Measurements from ENCODE around the gene DHX8. TPM values are rescaled to one million over a fixed set of nuclear protein-coding genes. Genes with fewer than 3 reads are reported as not detected.
"Not testable (repeated sequence)": the region's sequence is repeated elsewhere in the genome, so short reads cannot be mapped to it uniquely, and the experiment has no call there.

The DHX8 gene
- total RNA-seq, 1 donor from 2014 or later: 54.1 TPM

DNA sequence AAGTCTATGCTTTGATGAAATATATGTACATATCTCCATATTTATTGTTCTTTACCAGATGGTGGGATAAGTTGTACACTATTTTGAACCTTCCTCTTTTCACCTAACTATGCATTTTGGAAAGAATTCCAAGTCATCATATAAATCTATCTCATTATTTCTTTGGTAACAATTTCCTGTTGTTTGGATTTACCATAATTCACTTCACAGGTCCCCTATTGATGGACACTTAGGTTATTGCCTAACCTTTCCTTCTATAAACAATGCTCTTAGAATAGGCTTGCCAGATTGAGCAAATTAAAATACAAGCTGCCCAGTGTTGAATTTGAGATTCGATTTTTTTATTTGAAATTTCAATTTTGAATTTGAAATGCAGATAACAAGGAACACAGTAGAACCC is 28.9 kb upstream of the DHX8 start:
- Mint-ChIP-seq H3K4me1 (ENCODE audit: unreplicated experiment) (peaks cover 7% of the 10 kb centered on the region), H3K27ac (ENCODE audit: unreplicated experiment) (no peak overlapping the region), H3K27me3 (ENCODE audit: unreplicated experiment) (peaks cover 4% of the 10 kb centered on the region), H3K4me3 (ENCODE audit: unreplicated experiment) (no peak overlapping the region), H3K36me3 (ENCODE audit: low read depth, unreplicated experiment) (no peaks in the 10 kb centered on the region), H3K9me3 (ENCODE audit: unreplicated experiment) (no peaks in the 10 kb centered on the region)
- TF ChIP-seq, protein P1, sequence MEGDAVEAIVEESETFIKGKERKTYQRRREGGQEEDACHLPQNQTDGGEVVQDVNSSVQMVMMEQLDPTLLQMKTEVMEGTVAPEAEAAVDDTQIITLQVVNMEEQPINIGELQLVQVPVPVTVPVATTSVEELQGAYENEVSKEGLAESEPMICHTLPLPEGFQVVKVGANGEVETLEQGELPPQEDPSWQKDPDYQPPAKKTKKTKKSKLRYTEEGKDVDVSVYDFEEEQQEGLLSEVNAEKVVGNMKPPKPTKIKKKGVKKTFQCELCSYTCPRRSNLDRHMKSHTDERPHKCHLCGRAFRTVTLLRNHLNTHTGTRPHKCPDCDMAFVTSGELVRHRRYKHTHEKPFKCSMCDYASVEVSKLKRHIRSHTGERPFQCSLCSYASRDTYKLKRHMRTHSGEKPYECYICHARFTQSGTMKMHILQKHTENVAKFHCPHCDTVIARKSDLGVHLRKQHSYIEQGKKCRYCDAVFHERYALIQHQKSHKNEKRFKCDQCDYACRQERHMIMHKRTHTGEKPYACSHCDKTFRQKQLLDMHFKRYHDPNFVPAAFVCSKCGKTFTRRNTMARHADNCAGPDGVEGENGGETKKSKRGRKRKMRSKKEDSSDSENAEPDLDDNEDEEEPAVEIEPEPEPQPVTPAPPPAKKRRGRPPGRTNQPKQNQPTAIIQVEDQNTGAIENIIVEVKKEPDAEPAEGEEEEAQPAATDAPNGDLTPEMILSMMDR (IDR thresholded peaks at IDR 0.05; ENCODE audit: unreplicated experiment): no peak
- DNase-seq (ENCODE audit: low spot score): no peak

DNA sequence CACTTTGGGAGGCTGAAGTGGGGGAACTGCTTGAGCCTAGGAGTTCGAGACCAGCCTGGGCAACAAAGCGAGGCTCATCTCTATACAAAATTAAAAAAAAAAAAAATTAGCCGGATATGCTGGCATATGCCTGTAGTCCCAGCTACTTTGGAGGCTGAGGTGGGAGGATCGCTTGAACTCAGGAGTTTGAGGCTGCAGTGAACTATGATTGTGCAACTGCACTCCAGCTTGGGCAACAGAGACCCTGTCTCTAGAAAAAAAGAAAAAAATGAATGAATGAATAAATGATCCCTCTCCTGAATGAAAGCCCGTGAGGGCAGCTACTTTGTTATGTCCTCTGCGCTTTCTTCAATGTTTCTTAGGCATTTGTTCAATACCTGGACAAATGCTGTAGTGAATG is 27.7 kb upstream of the DHX8 start:
- Mint-ChIP-seq H3K27me3 (ENCODE audit: unreplicated experiment) (peaks cover 4% of the 10 kb centered on the region), H3K4me3 (ENCODE audit: unreplicated experiment) (no peak overlapping the region), H3K4me1 (ENCODE audit: unreplicated experiment) (peaks cover 7% of the 10 kb centered on the region), H3K36me3 (ENCODE audit: low read depth, unreplicated experiment) (no peaks in the 10 kb centered on the region), H3K9me3 (ENCODE audit: unreplicated experiment) (no peaks in the 10 kb centered on the region), H3K27ac (ENCODE audit: unreplicated experiment) (no peak overlapping the region)
- TF ChIP-seq, protein P1 (IDR thresholded peaks at IDR 0.05; ENCODE audit: unreplicated experiment): no peak
- DNase-seq (ENCODE audit: low spot score): no peak

DNA sequence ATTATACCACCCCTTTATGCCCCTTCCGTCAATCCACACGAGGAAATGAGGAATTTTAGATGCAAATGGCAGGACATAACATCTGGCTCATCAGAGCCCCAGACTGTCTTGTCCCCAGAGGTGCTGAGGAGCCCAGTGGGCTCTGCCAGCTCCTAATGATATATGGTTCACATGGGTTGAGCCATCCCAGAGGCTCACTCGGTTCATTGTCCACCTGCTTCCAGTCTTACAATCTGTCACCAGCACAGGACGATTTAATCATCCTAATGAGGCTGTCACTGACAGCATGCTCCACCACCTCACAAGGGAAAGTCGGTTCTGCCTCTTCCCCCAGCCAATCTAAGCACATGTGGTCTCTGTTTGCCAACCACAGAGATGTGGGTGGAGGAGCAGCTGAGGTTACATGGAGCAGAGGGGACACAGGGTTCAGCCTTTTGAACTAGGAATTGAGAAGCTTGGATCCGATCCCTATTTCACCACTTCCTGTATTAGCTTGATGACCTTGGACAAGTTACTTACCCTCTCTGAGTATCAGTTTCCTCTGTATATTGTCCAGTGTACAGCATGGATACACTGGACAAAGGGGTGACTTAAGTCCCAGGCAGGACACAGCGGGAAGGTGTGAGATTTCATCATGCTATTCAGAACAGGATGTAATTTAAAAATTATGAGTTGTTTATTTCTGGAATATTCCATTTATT is 27.0 kb upstream of the DHX8 start:
- H3K27me3 Mint-ChIP-seq (ENCODE audit: unreplicated experiment): peaks cover 4% of the 10 kb centered on the region

DNA sequence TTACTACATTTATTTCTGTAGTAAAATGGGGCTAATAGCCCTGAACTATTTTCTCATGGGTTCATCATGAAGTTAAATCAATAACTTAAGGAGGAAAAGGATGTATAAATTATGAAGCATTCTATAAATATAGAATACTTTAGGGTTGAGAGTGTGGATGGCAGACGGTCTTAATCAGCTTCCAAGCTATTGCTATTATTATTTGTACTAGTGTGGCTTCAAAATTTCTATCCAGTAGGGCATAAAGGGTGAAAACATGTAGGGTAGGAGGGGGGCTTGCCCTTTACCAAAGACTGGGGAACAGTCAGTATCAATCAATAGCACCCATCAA is 26.4 kb upstream of the DHX8 start:
- DNase-seq (ENCODE audit: low spot score): no peak
- Mint-ChIP-seq H3K4me3 (ENCODE audit: unreplicated experiment) (no peak overlapping the region), H3K27me3 (ENCODE audit: unreplicated experiment) (peaks cover 4% of the 10 kb centered on the region), H3K27ac (ENCODE audit: unreplicated experiment) (no peak overlapping the region), H3K4me1 (ENCODE audit: unreplicated experiment) (peaks cover 7% of the 10 kb centered on the region), H3K36me3 (ENCODE audit: low read depth, unreplicated experiment) (no peaks in the 10 kb centered on the region), H3K9me3 (ENCODE audit: unreplicated experiment) (no peaks in the 10 kb centered on the region)
- TF ChIP-seq, protein P1 (IDR thresholded peaks at IDR 0.05; ENCODE audit: unreplicated experiment): no peak

More for the DNA sequence above, 27.0 kb upstream of the DHX8 start:
- DNase-seq (ENCODE audit: low spot score): no peak
- H3K27ac Mint-ChIP-seq (ENCODE audit: unreplicated experiment): no peak overlapping the region
- H3K9me3 Mint-ChIP-seq (ENCODE audit: unreplicated experiment): no peaks in the 10 kb centered on the region
- H3K36me3 Mint-ChIP-seq (ENCODE audit: low read depth, unreplicated experiment): no peaks in the 10 kb centered on the region
- TF ChIP-seq, protein P1 (IDR thresholded peaks at IDR 0.05; ENCODE audit: unreplicated experiment): no peak
- H3K4me1 Mint-ChIP-seq (ENCODE audit: unreplicated experiment): peaks cover 7% of the 10 kb centered on the region
- no peak overlapping the region for H3K4me3 Mint-ChIP-seq (ENCODE audit: unreplicated experiment)

DNA sequence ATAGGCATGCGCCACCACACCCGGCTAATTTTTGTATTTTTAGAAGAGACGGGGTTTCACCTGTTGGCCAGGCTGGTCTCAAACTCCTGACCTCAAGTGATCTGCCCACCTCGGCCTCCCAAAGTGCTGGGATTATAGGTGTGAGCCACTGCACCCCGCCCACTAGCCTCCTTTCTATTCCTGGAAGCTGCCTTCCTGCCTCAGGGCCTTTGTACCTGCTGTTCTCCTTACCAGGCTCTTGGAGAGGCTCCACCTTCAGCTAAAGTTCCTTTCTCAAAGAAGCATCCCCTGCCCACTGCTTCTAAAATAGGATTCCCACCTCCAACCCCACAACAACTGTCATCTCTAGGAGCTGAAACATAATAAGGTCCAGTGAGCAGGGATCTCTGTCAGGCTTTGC is 23.9 kb upstream of the DHX8 start:
- DNase-seq (ENCODE audit: low spot score); H3K4me1 Mint-ChIP-seq (ENCODE audit: unreplicated experiment); H3K27ac Mint-ChIP-seq (ENCODE audit: unreplicated experiment); H3K4me3 Mint-ChIP-seq (ENCODE audit: unreplicated experiment); H3K27me3 Mint-ChIP-seq (ENCODE audit: unreplicated experiment); H3K36me3 Mint-ChIP-seq (ENCODE audit: low read depth, unreplicated experiment); H3K9me3 Mint-ChIP-seq (ENCODE audit: unreplicated experiment): not testable (repeated sequence)

All from endothelial cell (in vitro differentiated cells).